Astrocyte of the hippocampus (primary cell): ENCODE measurements around the gene PDZD4.

Experiments used
- DNase-seq: peaks from one replicate; pipeline ENCODE4 v3.0.0; 2011; ENCODE audit warnings: low read depth, low spot score

Gene PDZD4

GRCh38 chrX:153773741-153774575, 56.4 kb downstream of the PDZD4 start:
- no peak for DNase-seq

GRCh38 chrX:153773218-153773611, 57.1 kb downstream of the PDZD4 start:
- DNase-seq: no peak

- no peak for DNase-seq
Measured at GRCh38 chrX:153772316-153773217, 57.8 kb downstream of the PDZD4 start.

GRCh38 chrX:153771415-153772315, 58.7 kb downstream of the PDZD4 start:
- DNase-seq: no peak

GRCh38 chrX:153770601-153771414, 59.5 kb downstream of the PDZD4 start:
- DNase-seq: no peak

GRCh38 chrX:153769865-153770600, 60.3 kb downstream of the PDZD4 start:
- DNase-seq: no peak

GRCh38 chrX:153769158-153769864, 61.0 kb downstream of the PDZD4 start:
- no peak for DNase-seq

- no peak for DNase-seq
Measured at GRCh38 chrX:153768311-153769157, 61.8 kb downstream of the PDZD4 start.

GRCh38 chrX:153767674-153768055, 62.7 kb downstream of the PDZD4 start:
- DNase-seq: no peak

GRCh38 chrX:153766871-153767673, 63.3 kb downstream of the PDZD4 start:
- no peak for DNase-seq

GRCh38 chrX:153766098-153766817, 64.1 kb downstream of the PDZD4 start:
- DNase-seq: peak; percentile 85

GRCh38 chrX:153765138-153766079, 64.9 kb downstream of the PDZD4 start:
- peak; percentile 30 for DNase-seq

- DNase-seq: no peak
Measured at GRCh38 chrX:153764786-153765137, 65.6 kb downstream of the PDZD4 start.

GRCh38 chrX:153763989-153764755, 66.2 kb downstream of the PDZD4 start, which contains the start of gene PLXNB3:
TSS of gene PLXNB3 (plus strand) at chrX:153764249. CDS start at chrX:153765536, 1,287 bp downstream.
- peak; percentile 84 for DNase-seq
